ENCODE measurements around the gene CABCOCO1.

DNA sequence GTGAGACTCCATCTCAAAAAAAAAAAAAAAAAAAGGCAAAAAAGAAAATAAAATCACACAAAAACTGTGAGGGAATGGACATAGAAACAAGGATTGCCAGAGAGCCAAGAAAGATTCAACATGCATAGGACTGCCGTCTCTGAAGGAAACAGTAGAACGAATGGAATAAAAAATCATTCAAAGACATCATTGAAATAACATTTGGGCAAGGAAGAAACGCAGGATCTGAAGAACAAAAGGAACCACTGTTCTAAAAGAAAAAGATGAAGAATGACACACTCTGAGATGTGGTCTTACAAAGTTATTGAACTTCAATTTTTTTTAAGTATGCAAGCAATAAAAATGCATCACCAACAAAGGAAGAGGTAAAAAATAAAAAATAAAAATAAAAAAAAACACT is 57.2 kb downstream of the CABCOCO1 start:
- no peak for TF ChIP-seq YY1 (IDR thresholded peaks at IDR 0.05; ENCODE audit: insufficient read depth, insufficient read length)
- TF ChIP-seq ZNF274 (IDR thresholded peaks at IDR 0.05; ENCODE audit: low read depth, low read length) = no peak

Data from NT2/D1 (cell line).